ENCODE results near the gene COQ9. TPM values are rescaled to one million over a fixed set of nuclear protein-coding genes. Genes with fewer than 3 reads are reported as not detected.
"Not testable (repeated sequence)": the region's sequence is repeated elsewhere in the genome, so short reads cannot be mapped to it uniquely, and the experiment has no call there.

The COQ9 gene
- total RNA-seq, 1 donor from 2014 or later = 156 TPM

DNA sequence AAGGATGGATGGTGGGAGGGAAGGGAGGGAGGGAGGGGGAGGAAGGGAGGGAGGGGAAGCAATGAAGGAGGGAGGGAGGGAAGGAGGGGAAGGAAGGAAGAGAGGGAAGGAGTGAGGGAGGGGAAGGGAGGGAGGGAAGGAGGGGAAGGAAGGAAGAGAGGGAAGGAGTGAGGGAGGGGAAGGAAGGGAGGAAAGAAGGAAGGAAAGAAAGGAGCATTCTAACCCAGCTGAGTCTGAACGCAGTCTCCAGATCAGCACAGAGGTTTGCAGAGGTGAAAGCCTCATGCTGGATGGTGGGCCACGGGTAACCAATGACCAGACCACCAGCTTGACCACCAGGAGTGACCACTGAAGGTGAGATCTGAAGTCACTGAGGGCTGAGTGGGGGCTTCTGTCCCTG, 24.1 kb upstream of the COQ9 start:
- DNase-seq (ENCODE audit: low spot score) = no peak
- intact Hi-C loops (cut with DNase I) = no loop called here

DNA sequence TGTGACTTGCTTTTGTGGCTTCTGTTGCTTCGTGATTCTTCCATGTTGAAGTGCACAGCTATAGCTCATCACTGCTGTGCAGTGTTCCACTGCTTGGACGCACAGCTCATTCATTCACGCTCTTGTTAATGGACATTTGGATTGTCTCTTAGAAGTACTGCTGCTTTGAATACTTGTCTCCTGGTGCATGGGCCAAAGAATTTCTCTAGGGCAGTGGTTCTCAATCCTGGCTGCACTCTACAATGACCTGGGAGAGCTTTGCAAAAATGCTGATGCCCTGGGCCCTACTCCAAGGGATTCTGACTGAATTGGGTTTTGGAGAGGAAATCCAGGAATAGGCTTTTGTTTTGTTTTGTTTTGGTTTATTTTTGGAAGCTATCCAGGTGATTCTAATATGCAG, 22.7 kb upstream of the COQ9 start:
- intact Hi-C loops (cut with DNase I) = no loop called here
- DNase-seq (ENCODE audit: low spot score) = no peak

DNA sequence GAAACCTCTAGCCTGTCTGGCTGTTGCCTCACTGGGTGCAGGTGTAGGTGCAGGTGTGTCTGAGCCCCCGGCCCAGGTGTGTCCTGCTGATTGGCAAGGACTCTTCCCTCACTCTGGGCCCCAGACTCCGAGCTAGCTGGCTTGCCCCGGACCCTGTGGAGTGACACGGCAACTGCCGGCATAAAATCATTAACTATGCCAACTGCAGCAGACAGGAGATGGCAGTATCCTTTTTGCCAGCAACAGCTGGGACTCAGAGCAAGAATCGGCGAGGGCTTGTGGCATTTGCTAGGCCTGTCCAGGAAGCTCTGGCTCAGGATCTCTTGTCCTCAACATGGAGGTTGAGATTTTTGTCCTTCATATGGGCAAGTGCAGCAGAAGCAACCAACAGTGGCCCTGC, 20.9 kb upstream of the COQ9 start:
- no peak for DNase-seq (ENCODE audit: low spot score)
- intact Hi-C loops (cut with DNase I) = no loop called here

DNA sequence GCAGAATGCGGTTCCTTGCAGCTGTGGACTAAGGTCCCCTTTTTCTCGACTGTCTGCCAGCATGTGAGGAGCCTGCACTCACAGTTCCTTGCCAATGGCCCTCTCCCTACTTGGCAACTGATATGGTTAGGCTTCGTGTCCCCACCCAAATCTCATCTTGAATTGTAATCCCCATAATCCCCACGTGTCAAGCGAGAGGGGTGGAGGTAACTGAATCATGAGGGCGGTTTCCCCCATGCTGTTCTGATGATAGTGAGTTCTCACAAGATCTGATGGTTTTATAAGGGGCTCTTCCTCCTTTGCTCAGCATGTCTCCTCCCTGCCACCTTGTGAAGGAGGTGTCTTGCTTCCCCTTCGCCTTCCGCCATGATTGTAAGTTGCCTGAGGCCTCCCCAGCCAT, 20.0 kb upstream of the COQ9 start:
- no peak for DNase-seq (ENCODE audit: low spot score)
- intact Hi-C loops (cut with DNase I) = no loop called here

DNA sequence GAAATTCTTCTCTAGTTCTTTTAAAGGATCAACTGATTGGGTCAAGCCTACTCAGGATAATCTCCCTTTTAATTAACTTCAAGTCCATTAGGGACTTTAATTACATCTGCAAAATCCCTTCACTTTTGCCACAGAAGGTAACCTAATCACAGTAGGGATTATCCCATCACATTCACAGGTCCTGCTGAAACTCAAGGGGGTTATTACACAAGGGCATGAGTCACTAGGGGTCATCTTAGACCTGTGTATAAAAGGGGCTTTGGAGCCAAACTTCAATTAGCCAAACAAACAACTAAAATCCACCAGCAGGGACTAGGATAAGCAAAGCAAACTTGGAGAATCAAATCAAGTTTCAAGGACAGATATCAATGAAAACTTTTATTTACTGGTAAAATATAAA, 19.5 kb upstream of the COQ9 start:
- intact Hi-C loops (cut with DNase I) = no loop called here
- no peak for DNase-seq (ENCODE audit: low spot score)

DNA sequence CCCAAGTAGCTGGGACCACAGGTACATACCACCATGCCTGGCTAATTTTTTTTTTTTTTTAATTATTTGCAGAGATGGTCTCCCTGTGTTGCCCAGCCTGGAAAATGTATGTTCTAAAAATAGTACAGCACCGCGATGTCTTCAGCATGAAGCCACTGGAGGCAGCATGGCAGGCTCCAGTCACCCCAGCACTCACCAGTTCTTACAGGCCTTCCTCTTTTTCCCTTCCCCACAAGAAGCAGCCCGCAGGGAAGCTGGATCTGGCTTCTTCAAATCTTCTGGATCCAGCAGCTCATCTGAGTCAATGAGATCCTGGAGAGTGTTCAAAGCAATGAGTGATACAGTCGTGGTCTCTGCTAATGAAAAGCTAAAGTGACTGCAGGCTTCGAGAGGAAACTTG, 16.3 kb upstream of the COQ9 start:
- intact Hi-C loops (cut with DNase I) = no loop called here

DNA sequence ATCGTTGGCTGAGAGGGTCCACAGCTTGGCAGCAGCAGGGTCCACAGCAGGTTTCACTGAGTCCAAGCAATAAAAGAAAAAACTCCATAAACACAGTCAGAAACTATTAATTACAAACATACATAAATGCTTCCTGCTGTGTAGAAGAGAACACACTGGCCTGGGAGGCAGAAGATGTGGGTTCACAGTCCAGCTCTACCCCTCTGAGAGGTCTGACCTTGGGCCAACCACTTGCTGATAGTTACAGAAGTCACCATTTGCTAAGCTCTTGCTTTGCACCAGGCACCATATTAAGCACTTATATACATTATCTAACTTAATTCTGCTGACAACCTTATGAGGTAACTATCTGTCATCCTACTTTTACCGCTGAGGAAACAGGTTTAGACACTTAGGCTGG, 14.8 kb upstream of the COQ9 start:
- intact Hi-C loops (cut with DNase I) = no loop called here
- DNase-seq (ENCODE audit: low spot score) = no peak

More for the DNA sequence above, 16.3 kb upstream of the COQ9 start:
- no peak for DNase-seq (ENCODE audit: low spot score)

DNA sequence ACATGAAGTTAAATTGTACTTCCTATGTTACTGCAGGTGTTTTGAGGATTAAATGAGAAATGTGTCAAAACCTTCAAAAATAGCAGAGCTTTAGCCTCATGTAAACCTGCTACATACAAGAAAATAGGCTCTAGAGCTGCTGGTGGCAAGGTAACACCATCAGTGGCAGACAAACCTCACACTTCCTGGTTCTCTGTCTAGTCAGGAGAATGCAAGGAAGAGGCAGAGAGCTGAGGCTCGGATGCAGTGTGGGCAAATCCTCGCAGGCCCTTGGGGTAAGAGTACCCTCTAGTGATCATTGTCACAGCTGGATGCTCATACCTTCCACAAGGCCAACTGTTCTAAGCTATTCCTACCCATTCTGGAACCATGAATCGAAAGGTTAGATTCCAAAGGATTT, 14.3 kb upstream of the COQ9 start:
- intact Hi-C loops (cut with DNase I) = no loop called here
- DNase-seq (ENCODE audit: low spot score) = no peak

DNA sequence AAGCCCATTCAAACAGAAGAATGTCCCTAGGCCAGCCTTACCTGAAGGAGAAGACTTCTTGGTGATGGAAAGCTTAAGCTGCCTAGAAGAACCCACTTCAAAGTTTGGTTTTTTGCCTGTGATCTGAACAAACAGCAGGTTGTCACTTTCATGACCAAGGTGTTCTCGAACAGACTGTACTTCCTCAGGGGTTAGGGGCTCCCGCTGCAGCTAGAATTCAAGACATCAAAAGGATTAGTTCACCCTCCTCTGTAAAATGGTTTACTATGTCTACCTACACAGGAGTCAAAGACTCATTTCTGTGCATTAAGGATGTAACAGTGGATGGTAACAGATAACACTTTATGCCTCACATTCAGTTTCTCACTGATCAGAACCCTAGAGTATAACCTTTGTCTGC, 13.3 kb upstream of the COQ9 start:
- intact Hi-C loops (cut with DNase I) = no loop called here
- DNase-seq (ENCODE audit: low spot score) = no peak

DNA sequence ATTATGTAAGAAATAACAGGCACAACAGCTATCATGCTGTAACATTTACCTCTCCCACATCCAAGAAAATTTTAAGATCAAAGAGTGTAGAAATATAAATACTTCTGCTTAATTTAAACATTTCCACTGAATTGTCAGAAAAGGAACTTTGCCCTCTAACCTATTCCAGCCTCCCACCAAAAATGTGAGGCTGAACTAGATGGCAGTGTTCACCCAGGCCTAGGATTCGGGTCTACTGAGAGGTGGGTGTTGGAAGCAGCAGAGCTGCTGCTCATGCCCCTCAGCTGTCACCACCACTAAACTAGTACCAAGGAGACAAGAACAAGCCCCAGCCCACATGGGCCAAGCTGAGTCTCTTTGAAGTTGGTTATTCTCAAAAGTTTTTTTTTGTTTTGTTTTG, 11.4 kb upstream of the COQ9 start:
- intact Hi-C loops (cut with DNase I) = no loop called here
- DNase-seq (ENCODE audit: low spot score) = no peak

DNA sequence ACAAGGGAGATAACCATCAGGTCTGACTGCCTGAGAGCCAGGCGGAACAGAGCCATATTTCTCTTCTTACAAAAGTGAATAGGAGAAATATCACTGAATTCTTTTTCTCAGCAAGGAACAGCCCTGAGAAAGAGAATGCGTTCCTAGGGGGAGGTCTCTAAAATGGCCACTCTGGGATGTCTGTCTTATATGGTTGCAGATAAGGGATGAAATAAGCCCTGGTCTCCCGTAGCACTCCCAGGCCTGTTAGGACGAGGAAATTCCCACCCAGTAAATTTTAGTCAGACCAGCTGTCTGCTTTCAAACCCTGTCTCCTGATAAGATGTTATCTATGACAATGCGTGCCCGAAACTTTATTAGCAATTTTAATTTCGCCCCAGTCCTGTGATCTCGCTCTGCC, 7.3 kb upstream of the COQ9 start:
- DNase-seq (ENCODE audit: low spot score); intact Hi-C loops (cut with DNase I): not testable (repeated sequence)

DNA sequence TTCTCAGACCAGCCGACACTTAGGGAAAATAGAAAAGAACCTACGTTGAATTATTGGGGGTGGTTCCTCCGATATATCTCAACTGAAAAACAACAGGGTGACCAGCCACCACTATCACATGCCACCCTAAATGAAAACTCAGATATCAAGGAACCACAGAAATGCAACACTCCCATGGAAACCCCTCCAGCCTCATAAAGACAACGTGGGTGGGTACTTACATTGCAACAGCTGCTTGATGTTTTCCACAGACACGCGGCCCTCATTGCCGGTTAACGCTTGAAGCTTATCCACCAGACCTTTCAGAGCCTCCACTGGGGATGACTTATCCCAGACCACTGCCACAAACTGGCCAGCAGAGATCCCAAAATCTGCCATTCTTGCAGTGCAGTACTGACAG, 6.7 kb upstream of the COQ9 start:
- intact Hi-C loops (cut with DNase I) = not testable (repeated sequence)

DNA sequence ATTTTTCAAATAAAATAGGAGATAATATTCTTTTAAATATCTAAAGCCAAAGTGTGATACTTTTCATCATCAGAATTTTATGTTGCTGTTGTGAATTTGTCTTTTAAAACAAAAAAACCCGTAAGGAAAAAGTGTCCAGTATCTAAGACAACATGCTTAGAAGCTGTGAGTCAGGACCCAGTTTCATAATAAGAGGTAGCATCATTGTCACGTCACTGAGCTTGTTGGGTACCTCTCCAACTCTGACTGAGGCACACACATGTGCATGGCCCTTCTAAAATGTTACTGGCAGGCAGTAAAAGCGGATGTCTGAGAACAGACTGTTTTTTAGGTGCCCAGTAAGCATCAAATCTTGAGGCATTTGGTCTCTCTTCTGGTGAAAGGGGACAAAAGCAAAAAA, 2.6 kb upstream of the COQ9 start:
- DNase-seq (ENCODE audit: low spot score) = no peak
- intact Hi-C loops (cut with DNase I) = loop anchor here (5.0 kb wide), 1 partner anchor 43 kb away; the partner anchor contains the start of gene DOK4

More for the DNA sequence above, 6.7 kb upstream of the COQ9 start:
- not testable (repeated sequence) for DNase-seq (ENCODE audit: low spot score)

DNA sequence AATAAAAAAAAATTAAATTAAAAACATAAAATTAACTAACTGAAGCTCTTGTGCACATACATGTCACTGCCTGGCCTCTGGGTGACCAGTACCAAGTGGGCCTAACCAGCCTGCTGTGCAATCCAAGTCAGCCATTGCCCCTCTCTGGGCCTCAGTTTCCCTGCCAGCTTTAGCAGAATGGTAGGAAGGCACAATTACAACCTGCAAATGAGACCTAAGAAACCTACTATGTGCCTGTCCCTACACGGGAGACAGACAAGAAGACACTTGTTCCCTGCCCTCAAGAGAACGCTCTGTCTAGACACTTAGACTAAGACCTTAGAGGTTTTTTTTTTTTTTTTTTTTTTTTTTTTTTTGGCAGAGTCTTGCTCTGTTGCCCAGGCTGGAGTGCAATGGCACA, 1.8 kb upstream of the COQ9 start:
- intact Hi-C loops (cut with DNase I) = loop anchor here (5.0 kb wide), 1 partner anchor 42 kb away; the partner anchor contains the start of gene DOK4
- no peak for DNase-seq (ENCODE audit: low spot score)

DNA sequence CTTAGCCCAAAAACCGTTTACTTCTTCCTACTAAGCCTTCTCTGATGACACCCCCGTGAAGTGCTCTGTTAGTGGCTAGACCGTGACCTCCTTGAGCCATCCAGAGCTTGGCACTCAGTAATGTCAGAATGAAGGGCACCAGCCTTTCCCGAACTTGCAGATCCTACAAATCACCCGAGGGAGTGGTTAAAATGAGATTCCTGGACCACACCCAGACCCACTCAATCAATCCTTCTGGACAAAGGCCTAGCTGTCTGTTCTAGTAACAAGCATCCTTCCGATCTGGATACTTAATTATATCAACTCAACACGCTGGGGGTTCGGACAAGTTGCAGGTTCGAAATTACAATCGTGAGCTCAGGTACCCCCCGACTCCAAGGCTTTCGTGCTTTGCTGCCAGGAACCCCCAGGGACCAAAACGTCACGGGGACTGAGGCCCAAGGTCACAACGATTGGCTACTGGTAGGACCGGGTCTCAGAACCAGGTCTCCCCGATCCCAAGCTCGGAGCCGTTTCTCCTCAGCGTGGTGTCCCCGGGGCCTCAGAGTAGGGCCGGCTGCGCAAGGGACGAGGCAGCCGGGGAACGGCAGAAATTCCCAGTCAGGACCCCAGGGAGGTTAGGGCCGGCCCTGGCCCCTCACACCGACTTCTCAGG, 621 bp upstream of the COQ9 start:
- intact Hi-C loops (cut with DNase I) = loop anchor here (1.0 to 5.0 kb wide), 2 partner anchors 41 to 146 kb away; partner anchors contain the start of gene DOK4
- no peak for DNase-seq (ENCODE audit: low spot score)

DNA sequence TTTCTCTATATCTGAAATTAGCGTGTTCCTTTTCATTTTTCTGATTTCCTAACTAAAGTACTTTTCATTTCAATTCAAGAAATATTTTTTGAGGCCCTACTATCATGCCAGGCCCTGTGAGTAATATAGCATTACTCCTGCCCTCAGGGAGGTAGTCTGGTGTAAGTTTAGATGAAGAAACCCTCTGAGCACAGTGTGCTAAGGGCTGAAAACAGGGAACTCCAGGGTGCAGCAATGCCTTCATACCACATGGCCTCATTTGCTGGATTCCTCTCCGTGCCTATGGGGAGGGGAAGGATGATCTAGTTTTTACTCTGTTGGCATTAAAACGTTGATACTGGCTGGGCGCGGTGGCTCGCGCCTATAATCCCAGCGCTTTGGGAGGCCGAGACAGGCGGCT, 4.7 kb downstream of the COQ9 start:
- intact Hi-C loops (cut with DNase I) = no loop called here
- no peak for DNase-seq (ENCODE audit: low spot score)

DNA sequence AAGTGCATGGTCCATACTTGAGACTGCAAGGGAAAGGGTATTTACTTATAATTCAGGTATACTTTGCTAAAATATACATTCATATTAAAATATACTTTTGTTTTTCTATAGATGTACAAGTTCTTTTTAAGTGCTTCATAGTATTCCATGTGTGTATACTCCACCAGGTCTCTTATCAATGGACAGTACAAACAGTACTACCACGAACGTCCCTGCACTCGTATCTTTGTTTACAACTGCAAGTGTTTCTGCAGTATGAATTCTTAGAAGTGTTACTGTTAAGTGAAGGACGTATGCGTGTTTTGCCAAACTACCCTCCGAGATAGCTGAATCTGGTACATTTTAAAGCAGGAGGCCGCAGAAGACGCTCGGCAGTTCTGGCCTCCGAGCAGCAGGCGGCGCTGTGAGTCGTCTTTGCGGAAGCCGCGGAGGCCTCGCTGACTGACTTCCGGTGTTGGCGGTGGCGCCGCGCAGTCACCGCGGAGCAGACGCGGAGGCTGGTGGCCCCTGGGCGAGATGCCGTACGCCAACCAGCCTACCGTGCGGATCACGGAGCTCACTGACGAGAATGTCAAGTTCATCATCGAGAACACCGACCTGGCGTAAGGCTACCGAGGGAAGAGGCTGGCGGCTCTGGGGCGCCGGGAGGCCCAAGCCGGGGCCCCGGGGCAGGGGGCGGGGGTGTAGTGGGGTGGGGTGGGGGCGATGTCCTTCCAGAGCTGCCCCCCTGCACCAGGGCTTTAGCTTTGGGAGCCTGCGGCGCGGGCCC, 15.1 kb downstream of the COQ9 start, which contains the start of gene POLR2C:
Gene POLR2C (plus strand): TSS at position 471 of the 769 bp plus-strand sequence. CDS start 46 bp downstream, at position 517.
- intact Hi-C loops (cut with DNase I) = loop anchor here (5.0 kb wide), 1 partner anchor 75 kb away; the partner anchor contains the start of gene CCDC102A
- DNase-seq (ENCODE audit: low spot score) = peak; percentile 95

DNA sequence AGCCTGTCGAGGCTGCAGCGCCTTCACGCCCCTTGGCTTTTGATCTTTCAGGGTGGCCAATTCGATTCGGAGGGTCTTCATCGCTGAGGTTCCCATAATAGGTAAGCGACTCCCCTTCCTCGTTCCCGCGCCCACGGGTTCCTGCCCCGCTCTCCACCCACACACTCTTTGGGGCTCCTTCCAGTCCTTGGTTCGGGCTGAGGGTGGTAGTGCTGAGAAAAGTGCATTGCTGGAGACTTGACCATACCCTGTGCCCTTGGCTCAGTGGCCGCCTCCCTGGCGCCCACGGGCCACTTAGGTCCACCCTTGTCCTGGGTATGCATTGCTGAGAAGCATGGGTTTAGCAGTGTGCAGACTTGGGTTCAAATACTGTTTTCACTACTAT, 15.7 kb downstream of the COQ9 start:
- DNase-seq (ENCODE audit: low spot score) = no peak
- intact Hi-C loops (cut with DNase I) = loop anchor here (5.0 kb wide), 1 partner anchor 74 kb away; the partner anchor contains the start of gene CCDC102A

DNA sequence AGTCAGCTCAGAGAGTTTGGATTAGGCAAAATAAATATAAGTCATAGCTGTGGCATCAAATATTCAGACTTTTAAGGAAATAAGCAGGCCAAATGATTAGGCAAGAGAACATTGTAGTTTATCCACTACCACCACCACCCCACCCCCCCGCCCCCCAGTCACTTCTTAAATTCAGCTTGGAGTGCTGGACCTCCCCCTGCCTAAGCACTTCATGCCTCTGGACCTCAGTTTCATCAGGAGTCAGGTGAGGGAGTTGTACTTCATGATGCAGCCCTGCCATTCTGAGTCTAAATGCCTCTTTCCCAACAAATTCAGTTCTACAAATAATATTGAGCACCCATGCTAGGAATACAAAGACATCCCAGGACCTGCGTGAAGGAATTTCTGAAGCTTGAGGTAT, 17.2 kb downstream of the COQ9 start:
- intact Hi-C loops (cut with DNase I) = loop anchor here (5.0 kb wide), 1 partner anchor 73 kb away; the partner anchor contains the start of gene CCDC102A
- no peak for DNase-seq (ENCODE audit: low spot score)

DNA sequence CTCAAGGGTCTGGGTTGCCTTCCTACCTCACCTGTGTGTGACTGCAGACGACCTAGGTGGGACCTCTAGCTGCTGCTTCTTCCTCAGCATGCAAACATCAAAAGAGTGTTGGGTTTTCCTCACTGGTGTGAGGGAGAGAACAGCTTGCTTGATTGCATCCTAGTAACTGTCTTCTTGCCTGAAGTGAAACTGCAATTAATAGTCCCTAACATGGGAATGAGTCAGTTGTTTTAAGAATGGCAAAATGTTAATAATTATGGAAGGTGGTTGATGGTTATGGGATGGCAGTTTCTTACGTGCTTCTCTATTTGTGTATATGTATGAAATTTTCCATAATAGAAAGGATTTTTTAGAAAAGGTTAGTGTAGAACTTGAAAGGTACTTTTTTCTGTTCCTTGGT, 21.1 kb downstream of the COQ9 start:
- no peak for DNase-seq (ENCODE audit: low spot score)
- intact Hi-C loops (cut with DNase I) = no loop called here

DNA sequence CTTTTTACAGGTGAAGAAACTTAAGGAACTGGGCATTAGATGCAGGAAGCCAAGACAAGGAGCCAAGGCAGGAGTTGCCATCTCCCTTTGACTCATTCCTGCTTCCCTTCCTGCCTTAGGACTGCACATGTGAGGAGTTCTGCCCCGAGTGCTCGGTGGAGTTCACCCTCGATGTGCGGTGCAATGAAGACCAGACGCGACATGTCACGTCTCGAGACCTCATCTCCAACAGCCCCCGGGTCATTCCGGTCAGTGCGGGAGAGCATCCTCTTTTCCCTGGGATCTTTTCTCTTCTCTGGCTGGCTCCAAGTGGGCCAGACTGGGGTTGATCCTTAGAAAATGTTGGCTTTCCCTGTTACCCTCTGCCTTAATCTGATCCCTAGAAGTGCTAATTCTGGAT, 21.8 kb downstream of the COQ9 start:
- intact Hi-C loops (cut with DNase I) = no loop called here
- DNase-seq (ENCODE audit: low spot score) = peak; percentile 54
